GM23338 (cell line): Measurements from ENCODE around the gene NTM. TPM values are rescaled to one million over a fixed set of nuclear protein-coding genes. Genes with fewer than 3 reads are reported as not detected.
A peak's percentile ranks its signal among the peaks of the same experiment; 100 is the strongest.

Experiments
- ATAC-seq: fragments of 200-7000 bp; cut with Tn5 transposase; 3 replicates; pipeline ENCODE4 v1.9.1; 2020
- DNase-seq: peaks from one replicate; pipeline ENCODE4 v3.0.0-alpha.2; 2015; ENCODE audit warnings: low spot score
- H2AFZ ChIP-seq: fragments of 200-600 bp; sonication (generic); 2 replicates; pipeline ENCODE4 v1.8.0; 2016; ENCODE audit warnings: antibody characterized with exemption, mild to moderate bottlenecking, moderate library complexity
- H3F3A ChIP-seq: fragments of 200-600 bp; sonication (generic); replicated peaks from 2 replicates; pipeline ENCODE4 v1.8.0; 2017; ENCODE audit warnings: antibody characterized with exemption, mixed run types, low read depth
- H3K27ac ChIP-seq: fragments of 200-600 bp; sonication (generic); 2 replicates; pipeline ENCODE4 v1.6.1; 2016; ENCODE audit warnings: low read depth
- H3K27me3 ChIP-seq: fragments of 200-600 bp; sonication (generic); 2 replicates; pipeline ENCODE4 v1.8.0; 2016; ENCODE audit warnings: mild to moderate bottlenecking, mixed run types, moderate library complexity; ENCODE audit not compliant: insufficient read depth
- H3K36me3 ChIP-seq: fragments of 200-600 bp; sonication (generic); 2 replicates; pipeline ENCODE4 v1.8.0; 2016; ENCODE audit warnings: mild to moderate bottlenecking; ENCODE audit not compliant: insufficient read depth
- H3K4me1 ChIP-seq: fragments of 200-600 bp; sonication (generic); 2 replicates; pipeline ENCODE4 v1.8.0; 2016; ENCODE audit warnings: mild to moderate bottlenecking, moderate library complexity; ENCODE audit not compliant: insufficient read depth
- H3K4me2 ChIP-seq: fragments of 200-600 bp; sonication (generic); 2 replicates; pipeline ENCODE4 v1.7.1; 2017; ENCODE audit warnings: mixed run types
- H3K4me3 ChIP-seq: fragments of 200-600 bp; sonication (generic); 2 replicates; pipeline ENCODE4 v1.6.1; 2016; ENCODE audit warnings: mixed run types
- H3K79me2 ChIP-seq: fragments of 200-600 bp; sonication (generic); replicated peaks from 2 replicates; pipeline ENCODE4 v1.8.0; 2017; ENCODE audit warnings: mild to moderate bottlenecking; ENCODE audit not compliant: insufficient read depth
- H3K9me2 ChIP-seq: fragments of 200-600 bp; sonication (generic); 2 replicates; pipeline ENCODE4 v1.8.0; 2017; ENCODE audit not compliant: insufficient read depth
- H4K20me1 ChIP-seq: fragments of 200-600 bp; sonication (generic); replicated peaks from 2 replicates; pipeline ENCODE4 v1.8.0; 2017; ENCODE audit warnings: mild to moderate bottlenecking; ENCODE audit not compliant: insufficient read depth
- H3K27ac Mint-ChIP-seq: 2 replicates; pipeline ENCODE4 v1.8.0; 2020; ENCODE audit warnings: inconsistent platforms, mild to moderate bottlenecking, moderate library complexity, mixed read lengths
- H3K27me3 Mint-ChIP-seq: 3 replicates; pipeline ENCODE4 v1.8.0; 2022; ENCODE audit warnings: low read depth, mild to moderate bottlenecking, moderate library complexity, mixed read lengths, inconsistent platforms; ENCODE audit not compliant: insufficient read depth, poor library complexity
- H3K36me3 Mint-ChIP-seq: 3 replicates; pipeline ENCODE4 v1.8.0; 2021; ENCODE audit warnings: low read depth, mild to moderate bottlenecking, inconsistent platforms, moderate library complexity, mixed read lengths
- H3K4me1 Mint-ChIP-seq: 3 replicates; pipeline ENCODE4 v1.8.0; 2020; ENCODE audit warnings: mild to moderate bottlenecking, inconsistent platforms, mixed read lengths
- H3K4me3 Mint-ChIP-seq: 3 replicates; pipeline ENCODE4 v1.8.0; 2021; ENCODE audit warnings: moderate library complexity, mild to moderate bottlenecking, inconsistent platforms, mixed read lengths
- H3K9me3 Mint-ChIP-seq: 3 replicates; pipeline ENCODE4 v1.8.0; 2020; ENCODE audit warnings: moderate library complexity, mild to moderate bottlenecking, inconsistent platforms, mixed read lengths
- CREB1 ChIP-seq: fragments of 250-450 bp; sonication (Bioruptor Pico); IDR thresholded peaks from 2 replicates; pipeline ENCODE4 v1.5.0; 2020; ENCODE audit warnings: low read depth, mild to moderate bottlenecking, moderate library complexity
- CTCF ChIP-seq, 2 experiments: fragments of 200-600 bp in 1 of 2; sonication (generic) in 1 of 2; conservative IDR thresholded peaks; 2 replicates each; pipeline versions ENCODE4 v1.5.1 to v1.6.1; 2016 to 2017; ENCODE audit warnings: antibody characterized with exemption in 2 of 2, low read depth in 2 of 2, mild to moderate bottlenecking in 2 of 2, moderate library complexity in 1 of 2
- ETS1 ChIP-seq: IDR thresholded peaks from 2 replicates; pipeline ENCODE4 v1.6.1; 2016; ENCODE audit warnings: antibody characterized with exemption
- EZH2 ChIP-seq: fragments of 200-600 bp; sonication (generic); IDR thresholded peaks from one replicate; pipeline ENCODE4 v1.8.0; 2017; ENCODE audit warnings: antibody characterized with exemption, mild to moderate bottlenecking, low read depth; ENCODE audit not compliant: unreplicated experiment
- EZH2phosphoT487 ChIP-seq: fragments of 200-600 bp; sonication (generic); IDR thresholded peaks from one replicate; pipeline ENCODE4 v1.8.1; 2018; ENCODE audit warnings: antibody characterized with exemption; ENCODE audit not compliant: unreplicated experiment
- JUNB ChIP-seq: IDR thresholded peaks from one replicate; pipeline ENCODE4 v1.6.1; 2016; ENCODE audit warnings: antibody characterized with exemption; ENCODE audit not compliant: unreplicated experiment
- NANOG ChIP-seq: IDR thresholded peaks from 2 replicates; pipeline ENCODE4 v1.6.1; 2016; ENCODE audit warnings: antibody characterized with exemption, borderline replicate concordance
- POLR2AphosphoS5 ChIP-seq: IDR thresholded peaks from 2 replicates; pipeline ENCODE4 v1.6.1; 2016; ENCODE audit warnings: antibody characterized with exemption, low read depth
- REST ChIP-seq: IDR thresholded peaks from one replicate; pipeline ENCODE4 v1.6.1; 2018; ENCODE audit warnings: antibody characterized with exemption; ENCODE audit not compliant: unreplicated experiment
- STAT1 ChIP-seq: IDR thresholded peaks from one replicate; pipeline ENCODE4 v1.6.1; 2016; ENCODE audit warnings: antibody characterized with exemption; ENCODE audit not compliant: unreplicated experiment
- ZNF331 ChIP-seq: fragments of 250-450 bp; sonication (Bioruptor Pico); IDR thresholded peaks from 2 replicates; pipeline ENCODE4 v1.5.0; 2020; ENCODE audit warnings: low read depth, mild to moderate bottlenecking, moderate library complexity
- ZNF462 ChIP-seq: fragments of 250-450 bp; sonication (Bioruptor Pico); IDR thresholded peaks from 2 replicates; pipeline ENCODE4 v1.5.0; 2020; ENCODE audit warnings: mild to moderate bottlenecking, moderate library complexity
- polyA plus RNA-seq: library from polyadenylated mRNA; unstranded; fragments of >200 nt; fragmentation: Nextera tagmentation; extraction: Ambion mirVana; gene quantifications from 2 replicates; pipeline ENCODE4 v1.2.1, GENCODE V29; 2016
- total RNA-seq: library from RNA; depleted of rRNA; stranded (reverse); fragments of >200 nt; shearing (Covaris generic); gene quantifications from 2 replicates; pipeline ENCODE4 v1.2.3, GENCODE V29; 2014

The NTM gene
- total and polyA plus RNA-seq, 2 experiments from 2014 or later = 10.6 to 14.6 TPM

- Histone ChIP-seq H3K4me1 (peaks cover 30% of the 10 kb centered on the region), H3K4me3 (peak overlapping the region; percentile 92), H3K4me2 (no peak overlapping the region), H3K27me3 (peaks cover 15% of the 10 kb centered on the region), H3K36me3 (no peaks in the 10 kb centered on the region), H3K27ac (no peak overlapping the region), H3F3A (peaks cover 3% of the 10 kb centered on the region; the same call in 1 of the 2 replicates), H4K20me1 (no peaks in the 10 kb centered on the region; the same call in 1 of the 2 replicates), H3K9me2 (no peaks in the 10 kb centered on the region), H3K79me2 (peaks cover 5% of the 10 kb centered on the region), H2AFZ (no peak overlapping the region)
- H3K9me3 Mint-ChIP-seq = no peaks in the 10 kb centered on the region
- ATAC-seq (no peak), DNase-seq (no peak)
- H3K27me3 Mint-ChIP-seq = peaks cover 22% of the 10 kb centered on the region
- peak overlapping the region; percentile 92; the same call in 2 of the 3 replicates for H3K4me3 Mint-ChIP-seq
- no peak for TF ChIP-seq ZNF331 (CRISPR knock-in tag)
- TF ChIP-seq NANOG = no peak
- TF ChIP-seq CREB1 (CRISPR knock-in tag) = no peak
- TF ChIP-seq CTCF (conservative IDR thresholded peaks at IDR 0.05; ENCODE audit: low read depth in 2 of 2) = no peak
- no peak for TF ChIP-seq ZNF462 (CRISPR knock-in tag)
- no peak for TF ChIP-seq EZH2
- TF ChIP-seq STAT1 = no peak
- no peak for TF ChIP-seq EZH2phosphoT487
- no peak for TF ChIP-seq JUNB
- TF ChIP-seq POLR2AphosphoS5 = no peak
- no peak for TF ChIP-seq REST
- TF ChIP-seq ETS1 = no peak
- peaks cover 49% of the 10 kb centered on the region for H3K4me1 Mint-ChIP-seq
- H3K27ac Mint-ChIP-seq = no peak overlapping the region
- no peaks in the 10 kb centered on the region for H3K36me3 Mint-ChIP-seq
Observed at GRCh38 chr11:131912134-131912533, 541.7 kb downstream of the NTM start.
